Measurements from ENCODE around the gene TSSK6.

The TSSK6 gene

DNA sequence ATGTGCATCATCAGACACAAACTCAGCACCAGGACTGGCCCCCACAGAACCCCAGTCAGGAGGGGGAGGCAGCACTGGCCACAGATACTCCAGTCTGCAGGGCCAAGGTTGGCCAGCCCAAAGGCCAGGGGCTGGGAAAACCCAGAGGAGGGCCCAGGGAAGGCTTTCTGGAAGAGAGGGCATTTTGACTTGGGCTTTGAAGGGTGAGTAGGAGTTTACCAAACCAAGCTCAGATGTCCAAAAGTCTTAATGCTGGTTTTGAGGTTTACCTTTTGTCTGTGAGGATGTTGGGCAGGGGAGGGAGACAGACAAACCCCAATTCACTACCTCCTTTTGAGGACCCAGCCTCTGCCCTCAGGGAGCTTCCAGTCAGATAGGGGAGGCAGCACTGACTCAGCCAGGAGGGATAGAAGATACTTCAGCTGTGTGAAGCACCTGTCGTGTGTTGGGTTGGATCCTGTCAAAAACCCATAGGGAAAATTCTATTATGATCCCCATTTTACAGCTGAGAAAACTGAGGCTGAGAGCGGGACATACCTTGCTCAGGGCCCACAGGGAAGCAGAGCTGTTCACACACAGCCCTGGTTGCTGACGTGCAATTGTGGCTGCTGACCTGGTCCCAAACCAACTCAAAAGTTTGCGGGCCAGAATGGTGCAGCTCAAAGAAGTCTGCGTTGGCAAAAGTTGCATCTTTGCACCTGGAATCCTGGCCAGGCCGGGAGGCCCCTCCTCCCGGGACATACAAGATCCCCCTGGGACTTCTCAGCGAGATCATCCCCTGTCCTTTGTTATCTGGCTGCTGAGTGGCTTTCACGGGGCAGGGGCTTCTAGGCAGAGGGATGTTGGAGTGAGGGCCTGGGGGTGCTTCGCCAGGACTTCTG lies 35.9 kb upstream of the TSSK6 start:
- no peak for TF ChIP-seq CTCF (IDR thresholded peaks at IDR 0.05; ENCODE audit: insufficient read depth, low read length, missing control alignments)
- DNase-seq (ENCODE audit: low read depth, low spot score), result no peak
- no peak overlapping the region for H3K4me3 ChIP-seq (ENCODE audit: low read depth, low read length)
- ChIA-PET CTCF (interaction anchor here (0.8 to 11.6 kb wide), 11 partner anchors 10 to 93 kb away, joined by 3 to 142 read pairs (median 8); partner anchors contain the start of genes GMIP, NDUFA13 and YJEFN3), POLR2A (no interaction called here)

- no peak overlapping the region for H3K4me3 ChIP-seq (ENCODE audit: low read depth, low read length)
- ChIA-PET CTCF (interaction anchor here (0.9 to 11.6 kb wide), 8 partner anchors 10 to 94 kb away, joined by 3 to 142 read pairs (median 16); partner anchors contain the start of genes GMIP, NDUFA13 and YJEFN3), POLR2A (no interaction called here)
- no peak for DNase-seq (ENCODE audit: low read depth, low spot score)
- TF ChIP-seq CTCF (IDR thresholded peaks at IDR 0.05; ENCODE audit: insufficient read depth, low read length, missing control alignments), result no peak
Measured at GRCh38 chr19:19550485-19550929, 35.2 kb upstream of the TSSK6 start.

GRCh38 chr19:19549804-19550464 lies 34.6 kb upstream of the TSSK6 start:
- no peak overlapping the region for H3K4me3 ChIP-seq (ENCODE audit: low read depth, low read length)
- DNase-seq (ENCODE audit: low read depth, low spot score), result no peak
- TF ChIP-seq CTCF (IDR thresholded peaks at IDR 0.05; ENCODE audit: insufficient read depth, low read length, missing control alignments), result no peak
- ChIA-PET CTCF (interaction anchor here (0.9 to 11.6 kb wide), 7 partner anchors 9 to 94 kb away, joined by 3 to 142 read pairs (median 25); partner anchors contain the start of genes GMIP and YJEFN3), POLR2A (no interaction called here)

- no peak for TF ChIP-seq CTCF (IDR thresholded peaks at IDR 0.05; ENCODE audit: insufficient read depth, low read length, missing control alignments)
- ChIA-PET CTCF (interaction anchor here (0.9 to 11.6 kb wide), 5 partner anchors 19 to 95 kb away, joined by 3 to 142 read pairs (median 25); partner anchors contain the start of genes GMIP and YJEFN3), POLR2A (interaction anchor here (1.0 kb wide), 1 partner anchor 17 kb away, joined by 3 read pairs; no protein-coding TSS in a partner anchor)
- H3K4me3 ChIP-seq (ENCODE audit: low read depth, low read length), result no peak overlapping the region
- no peak for DNase-seq (ENCODE audit: low read depth, low spot score)
Measured at GRCh38 chr19:19548915-19549759, 33.8 kb upstream of the TSSK6 start.

- POLR2A ChIA-PET, result no interaction called here
- no peak for DNase-seq (ENCODE audit: low read depth, low spot score)
- no peak for TF ChIP-seq CTCF (IDR thresholded peaks at IDR 0.05; ENCODE audit: insufficient read depth, low read length, missing control alignments)
- CTCF ChIA-PET, result interaction anchor here (0.6 to 11.6 kb wide), 4 partner anchors 8 to 97 kb away, joined by 3 to 142 read pairs (median 4); partner anchors contain the start of gene YJEFN3
- H3K4me3 ChIP-seq (ENCODE audit: low read depth, low read length), result no peak overlapping the region
Measured at GRCh38 chr19:19547674-19548336, 32.5 kb upstream of the TSSK6 start.

Measured in AG04449 (cell line).